Jurkat, Clone E6-1 (cell line): ENCODE data around the gene DRD4.

Experiments
- DNase-seq: peaks from one replicate; pipeline ENCODE4 v3.0.0-alpha.2; 2011; ENCODE audit warnings: low read depth, low spot score
- H3K4me3 ChIP-seq: 2 replicates; pipeline ENCODE4 v1.5.1; 2011; ENCODE audit warnings: mild to moderate bottlenecking, low read length, control low read depth, moderate library complexity

DRD4 gene

DNA sequence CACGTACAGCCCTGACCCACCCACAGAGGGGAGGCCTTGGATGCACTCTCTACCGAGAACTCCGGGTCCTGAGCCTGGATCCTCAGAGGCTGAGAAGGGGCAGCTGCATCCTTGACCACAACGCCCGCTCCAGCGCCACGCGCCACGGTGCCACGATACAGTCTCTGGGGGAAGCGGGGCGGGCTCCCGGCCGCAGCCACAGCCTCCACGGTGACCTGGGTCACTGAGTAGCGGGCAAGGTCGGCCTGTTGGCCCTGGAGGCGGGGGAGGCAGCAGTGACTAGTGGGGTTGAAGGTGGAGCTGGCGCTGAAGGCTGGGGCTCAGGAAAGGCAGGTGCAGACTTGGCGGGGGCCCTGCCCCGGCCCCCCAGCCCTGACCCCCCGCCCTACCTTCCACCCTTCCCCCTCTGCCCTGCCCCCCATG, 17.4 kb upstream of the DRD4 start:
- no peak for DNase-seq
- no peak overlapping the region for H3K4me3 ChIP-seq

DNA sequence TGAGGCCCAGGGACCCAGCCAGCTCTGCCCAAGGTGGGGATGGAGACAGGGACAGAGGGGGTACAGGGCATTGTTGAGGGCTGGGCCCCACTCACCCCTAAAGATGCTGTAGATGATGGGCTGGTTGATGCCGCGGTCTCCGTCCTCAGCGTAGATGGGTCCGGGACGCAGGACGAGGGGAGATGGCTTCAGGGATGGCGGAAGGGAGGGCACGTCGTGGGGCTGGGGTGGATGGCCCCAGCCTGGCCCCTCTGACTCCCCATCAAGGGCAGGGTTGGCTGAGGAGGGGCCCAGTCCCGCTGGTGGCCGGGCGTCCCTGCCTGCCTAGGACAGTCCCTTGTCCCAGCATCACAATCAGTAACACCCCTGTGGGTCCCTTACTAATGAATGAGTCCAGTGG, 16.9 kb upstream of the DRD4 start:
- H3K4me3 ChIP-seq = no peak overlapping the region
- DNase-seq = no peak

DNA sequence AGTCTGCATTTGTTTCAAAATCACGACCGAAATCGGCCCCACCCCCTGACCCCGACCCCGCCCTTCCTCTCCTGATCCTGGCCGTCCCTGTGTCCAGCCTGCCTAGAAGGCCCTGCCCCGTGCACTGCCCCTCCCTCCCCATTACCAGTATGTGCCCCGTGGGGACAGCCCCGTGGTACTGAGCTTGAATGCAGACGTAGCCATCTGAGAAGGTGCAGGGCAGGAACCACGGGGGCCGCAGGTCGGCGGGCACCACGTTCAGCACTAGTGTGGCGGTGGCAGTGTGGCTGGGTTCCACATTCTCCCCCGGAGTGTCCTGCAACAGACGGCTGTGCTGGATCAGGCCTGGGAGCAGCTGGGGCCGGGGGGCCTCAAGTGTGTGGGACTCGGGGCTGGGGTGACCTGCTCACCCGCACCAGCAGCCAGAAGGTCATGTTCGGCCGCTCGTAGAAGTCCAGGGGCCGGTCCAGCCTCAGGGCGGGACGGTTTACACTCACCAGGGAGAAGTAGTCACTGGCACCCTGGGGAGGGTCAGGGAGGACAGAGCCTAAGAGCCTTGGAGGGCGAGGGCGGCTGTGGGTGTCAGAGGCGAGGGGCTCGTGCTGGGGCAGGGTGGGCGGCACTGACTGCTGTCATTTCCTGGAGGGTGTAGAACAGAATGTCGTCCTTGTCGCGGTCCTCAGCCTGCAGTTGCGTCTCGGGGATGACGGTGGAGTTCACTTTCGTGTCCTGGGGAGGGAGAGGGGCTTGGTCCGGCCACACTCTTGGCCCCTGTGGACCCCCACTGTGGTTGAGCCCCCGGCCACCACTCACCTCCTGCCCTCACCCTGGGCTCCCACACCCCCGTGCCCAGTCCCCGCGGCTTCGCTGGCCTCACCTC, 15.9 kb upstream of the DRD4 start:
- DNase-seq = no peak

DNA sequence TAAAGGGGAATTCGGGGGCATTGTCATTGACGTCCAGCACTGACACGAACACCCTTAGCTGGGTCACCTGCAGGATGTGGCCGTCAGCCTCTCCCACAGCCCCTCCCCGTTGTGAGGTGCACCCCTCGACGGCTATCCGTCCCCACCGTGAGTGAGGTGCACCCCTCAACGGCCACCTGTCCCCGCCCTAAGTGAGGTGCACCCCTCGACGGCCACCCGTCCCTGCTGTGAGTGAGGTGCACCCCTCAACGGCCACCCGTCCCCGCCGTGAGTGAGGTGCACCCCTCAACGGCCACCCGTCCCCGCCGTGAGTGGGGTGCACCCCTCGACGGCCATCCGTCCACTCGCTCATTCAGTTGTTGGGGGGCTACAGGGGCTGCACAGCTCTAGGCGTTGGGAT, 15.2 kb upstream of the DRD4 start:
- no peak overlapping the region for H3K4me3 ChIP-seq
- no peak for DNase-seq

More for the DNA sequence above, 15.9 kb upstream of the DRD4 start:
- H3K4me3 ChIP-seq = no peak overlapping the region

DNA sequence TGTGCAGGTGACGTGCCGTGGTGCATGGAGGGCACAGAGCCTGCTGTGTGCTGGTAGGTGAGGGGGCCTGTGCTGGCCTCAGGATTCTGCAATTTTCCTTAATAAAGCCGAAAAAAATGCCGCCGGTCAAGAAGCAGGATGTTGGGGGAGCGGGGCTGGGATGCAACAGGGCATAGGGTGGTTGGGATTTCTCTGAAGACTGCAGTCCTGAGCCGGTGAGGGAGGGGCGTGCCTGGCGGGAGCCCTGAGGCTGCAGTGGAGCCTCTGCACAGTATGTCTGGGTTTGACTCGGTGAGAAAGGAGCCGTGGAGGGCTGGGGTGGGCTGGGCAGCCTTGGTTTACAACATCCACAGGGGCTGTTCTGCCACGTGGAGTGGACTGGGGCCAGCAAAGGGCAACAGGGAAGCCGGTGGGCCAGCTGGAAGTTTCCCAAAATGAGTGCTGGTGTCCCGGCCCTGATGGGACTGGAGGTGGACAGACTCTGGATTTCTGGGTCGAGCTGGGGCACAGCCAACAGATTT, 13.7 kb upstream of the DRD4 start:
- H3K4me3 ChIP-seq = no peak overlapping the region
- DNase-seq = no peak

DNA sequence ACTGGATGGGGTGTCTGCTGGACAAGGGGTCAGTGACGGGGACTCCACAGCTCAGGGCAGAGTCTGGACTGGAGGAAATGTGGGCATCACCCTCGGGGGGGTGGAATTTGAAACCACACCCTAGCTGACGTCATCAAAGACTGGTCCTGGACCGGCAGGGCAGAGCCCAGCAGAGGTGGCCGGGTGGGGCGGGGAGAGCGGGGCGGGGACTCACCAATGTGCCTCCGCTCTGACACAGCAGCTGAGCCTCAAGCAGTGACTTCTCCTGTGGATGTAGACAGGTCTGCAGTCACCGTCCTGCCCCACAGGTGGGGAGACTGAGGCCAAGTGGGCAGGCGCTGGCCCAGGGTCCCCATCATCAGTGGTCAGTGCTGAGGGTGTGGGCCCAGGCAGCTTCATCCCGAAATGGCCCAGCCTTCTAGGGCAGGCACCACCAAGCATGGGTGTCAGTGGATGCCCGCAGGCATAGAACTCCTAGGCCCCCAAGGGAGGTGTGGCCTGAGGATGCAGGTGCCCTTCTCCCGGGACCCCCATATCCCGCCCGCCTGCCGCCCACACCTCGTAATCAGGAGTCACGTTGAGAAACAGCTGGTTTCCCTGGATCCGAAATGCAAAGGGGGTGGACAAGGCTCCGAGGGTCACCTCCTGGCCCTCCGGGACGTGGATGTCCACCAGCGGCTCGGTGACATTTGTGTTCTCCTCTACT, 12.9 kb upstream of the DRD4 start:
- no peak overlapping the region for H3K4me3 ChIP-seq
- no peak for DNase-seq

DNA sequence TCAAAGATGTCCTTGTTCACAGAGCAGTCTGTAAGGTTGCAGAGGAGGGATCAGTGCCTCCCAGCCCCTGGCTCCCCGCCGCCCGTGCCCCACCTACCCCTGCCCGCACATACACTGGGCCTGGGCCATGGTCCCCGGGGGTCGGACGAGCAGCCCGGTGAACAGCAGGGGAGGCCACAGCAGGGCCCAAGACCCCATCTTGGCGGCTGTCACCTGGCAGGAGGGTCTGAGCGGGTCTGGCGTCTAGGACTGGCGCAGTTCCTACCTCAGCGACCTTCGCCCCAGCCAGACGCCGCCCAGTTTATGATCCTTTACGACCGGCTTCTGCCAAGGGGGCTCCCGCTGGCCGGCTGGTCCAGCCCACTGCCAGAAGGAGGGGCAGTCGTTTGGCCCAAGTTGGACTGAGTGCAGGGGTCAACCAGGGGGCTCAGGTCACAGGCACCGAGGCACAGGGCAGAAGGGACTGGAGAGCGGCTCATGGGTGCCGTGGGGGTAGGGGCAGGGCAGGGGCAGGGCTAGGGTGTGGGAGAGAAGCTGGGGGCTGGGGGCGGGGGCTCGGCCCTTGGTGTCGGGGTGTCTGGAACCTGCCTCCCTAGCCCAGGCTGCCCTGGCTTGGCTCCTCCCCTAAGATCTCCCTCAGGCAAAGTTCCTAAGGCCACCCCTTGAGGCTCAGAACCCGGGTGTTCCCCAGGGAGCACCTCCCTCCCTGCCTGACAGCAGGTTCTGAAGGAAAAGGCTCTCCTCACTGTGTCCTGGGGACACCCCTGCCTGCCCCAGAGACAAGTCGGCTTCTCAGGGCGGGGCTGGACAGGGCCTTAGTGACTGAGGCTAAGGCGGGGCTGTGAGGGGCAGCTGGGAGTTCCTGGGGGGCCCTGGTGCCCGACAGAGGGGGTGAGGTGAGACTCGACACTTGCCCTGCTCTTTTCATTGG, 12.1 kb upstream of the DRD4 start, which contains the start of gene CDHR5:
Gene CDHR5 (minus strand): TSS at position 251 of the 931 bp plus-strand sequence. CDS start 53 bp downstream, at position 198.
- no peak within 1 kb of the TSS for H3K4me3 ChIP-seq
- no peak for DNase-seq

DNA sequence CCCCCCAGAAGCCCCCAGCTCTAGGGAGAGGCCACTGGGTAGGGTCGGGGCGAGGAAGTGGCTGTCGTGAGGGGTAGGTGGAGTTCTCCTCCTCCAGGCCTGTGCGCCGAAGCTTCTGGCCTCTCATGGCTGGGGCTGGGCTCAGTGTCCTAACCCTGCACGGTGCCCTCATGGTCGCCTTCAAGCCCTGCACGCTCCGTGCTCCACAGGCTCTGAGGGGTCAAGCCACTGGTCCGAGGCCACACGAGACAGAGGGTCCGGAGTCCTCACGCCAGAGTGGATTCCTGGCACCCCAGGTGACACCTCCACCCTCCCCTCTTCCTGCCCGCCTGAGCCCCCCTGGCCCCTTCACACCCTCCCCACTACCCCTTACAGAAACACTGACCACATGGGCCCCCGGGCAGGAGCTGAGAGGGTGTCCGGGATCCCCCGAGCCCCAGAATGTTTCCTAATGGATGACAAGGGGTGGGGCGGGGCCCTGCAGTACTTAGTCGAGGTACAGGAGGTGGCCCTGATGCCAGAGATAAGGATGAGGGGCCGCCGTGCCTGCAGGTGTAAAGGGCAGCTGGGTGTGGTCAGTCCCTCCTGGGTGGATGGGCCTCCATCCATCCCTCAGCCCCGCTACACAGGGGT, 11.3 kb upstream of the DRD4 start:
- no peak overlapping the region for H3K4me3 ChIP-seq
- DNase-seq = no peak

DNA sequence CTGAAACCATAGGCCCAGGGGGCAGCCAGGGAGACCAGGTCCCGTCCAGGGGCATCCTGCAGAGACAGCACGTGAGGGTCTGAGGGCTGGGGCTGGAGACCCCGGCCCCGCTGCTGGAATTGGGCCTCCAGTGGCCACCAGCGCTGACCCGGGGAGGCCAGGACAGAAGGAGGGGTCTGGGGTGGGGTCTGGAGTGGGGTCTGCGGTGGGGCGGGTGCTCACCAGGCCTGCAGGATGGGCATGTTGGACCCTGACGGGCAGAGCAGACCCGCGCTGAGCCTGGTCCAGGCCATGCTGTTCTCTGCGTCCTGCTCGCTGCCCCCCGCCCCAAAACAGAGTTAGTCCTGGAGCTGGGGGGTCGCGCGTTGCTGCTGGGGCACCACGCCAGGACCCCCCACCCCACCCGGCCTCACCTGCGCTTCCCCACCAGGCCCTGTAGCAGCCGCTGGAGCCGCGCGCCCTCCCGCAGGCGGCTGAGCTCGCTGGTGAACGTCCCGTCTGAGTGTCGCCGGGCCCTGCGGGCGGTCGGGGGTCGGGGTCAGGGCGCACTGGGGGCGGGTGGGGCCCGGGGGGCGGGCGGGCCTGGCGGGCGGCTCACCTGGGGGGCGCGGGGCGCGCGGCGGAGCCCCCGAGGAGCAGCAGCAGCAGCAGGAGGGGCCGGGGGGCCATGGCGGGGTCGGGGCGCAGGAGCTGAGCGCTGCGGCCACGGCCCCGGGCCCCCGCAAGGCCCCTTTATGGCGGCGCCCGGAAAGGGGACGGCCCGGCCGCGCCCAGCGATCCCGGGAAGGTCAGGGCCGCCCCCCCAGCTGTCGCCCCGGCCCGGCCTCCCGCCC, 10.4 kb upstream of the DRD4 start, which contains the start of gene SCT:
Gene SCT (minus strand): TSS at position 707 of the 833 bp plus-strand sequence. CDS start 38 bp downstream, at position 669.
- H3K4me3 ChIP-seq = no peak within 1 kb of the TSS
- DNase-seq = no peak

DNA sequence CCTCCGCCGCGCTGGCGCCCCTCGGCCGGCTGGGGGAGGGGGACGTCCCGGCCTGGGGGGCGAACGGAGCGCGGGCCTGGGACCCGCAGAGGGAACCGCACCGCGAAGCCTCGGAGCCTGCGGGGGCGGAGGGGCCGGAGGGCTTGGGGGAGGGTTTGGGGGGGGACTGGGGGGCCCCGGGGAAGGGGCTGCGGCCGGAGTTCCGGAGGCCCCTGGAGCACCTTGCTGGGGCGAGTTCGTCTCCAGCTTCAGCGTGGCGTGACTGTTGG, 9.8 kb upstream of the DRD4 start:
- DNase-seq = no peak
- no peak overlapping the region for H3K4me3 ChIP-seq

DNA sequence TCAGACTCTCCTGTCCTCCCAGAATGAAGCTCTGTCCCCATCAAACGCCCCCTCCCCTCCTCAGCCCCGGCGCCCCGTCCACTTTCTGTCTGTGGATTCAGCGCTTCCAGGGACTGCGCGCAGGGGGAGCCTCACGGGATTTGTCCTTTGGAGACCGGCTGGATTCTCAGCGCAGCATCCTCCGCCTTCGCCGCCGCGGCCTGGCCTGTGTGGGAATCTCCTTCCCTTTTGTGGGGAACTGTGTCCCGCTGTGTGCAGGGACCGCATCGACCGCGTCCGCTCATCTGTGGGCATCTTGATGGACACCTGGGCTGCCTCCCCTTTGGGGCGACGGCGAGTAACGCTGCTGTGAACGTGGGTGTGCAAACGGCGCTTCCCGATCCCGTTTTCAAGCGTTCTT, 9.0 kb upstream of the DRD4 start:
- H3K4me3 ChIP-seq = peak overlapping the region; percentile 46
- DNase-seq = no peak

DNA sequence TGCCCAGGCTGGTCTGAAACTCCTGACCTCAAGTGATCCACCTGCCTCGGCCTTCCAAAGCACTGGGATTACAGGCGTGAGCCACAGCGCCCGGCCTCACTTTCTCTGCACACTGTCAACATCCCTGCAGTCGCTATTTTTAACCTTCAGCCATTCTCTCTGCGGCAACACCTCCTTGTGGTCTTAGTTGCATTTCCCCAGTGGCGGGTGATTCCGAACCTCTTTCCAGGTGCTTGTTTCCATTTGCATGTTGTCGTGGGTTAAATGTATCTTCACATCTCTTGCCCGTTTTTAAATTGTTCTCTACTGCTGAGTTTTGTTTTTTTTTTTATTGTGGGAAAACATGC, 7.9 kb upstream of the DRD4 start:
- H3K4me3 ChIP-seq = no peak overlapping the region
- DNase-seq = peak; percentile 36

DNA sequence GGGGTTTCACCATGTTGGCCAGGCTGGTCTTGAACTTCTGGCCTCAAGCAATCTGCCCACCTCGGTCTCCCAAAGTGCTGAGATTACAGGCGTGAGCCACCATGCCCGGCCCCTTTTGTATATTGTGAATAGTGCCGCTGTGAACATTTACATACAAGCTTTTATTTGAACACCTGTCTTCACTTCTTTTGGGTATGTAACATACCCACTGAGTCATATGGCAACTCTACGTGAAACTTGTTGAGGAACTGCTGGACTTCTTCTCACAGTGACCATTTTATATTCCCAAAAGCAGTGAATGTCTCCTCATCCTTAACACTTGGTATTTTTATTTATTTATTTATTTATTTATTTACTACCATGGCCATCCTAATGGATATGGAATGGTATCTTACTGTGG, 6.2 kb upstream of the DRD4 start:
- no peak overlapping the region for H3K4me3 ChIP-seq
- no peak for DNase-seq

DNA sequence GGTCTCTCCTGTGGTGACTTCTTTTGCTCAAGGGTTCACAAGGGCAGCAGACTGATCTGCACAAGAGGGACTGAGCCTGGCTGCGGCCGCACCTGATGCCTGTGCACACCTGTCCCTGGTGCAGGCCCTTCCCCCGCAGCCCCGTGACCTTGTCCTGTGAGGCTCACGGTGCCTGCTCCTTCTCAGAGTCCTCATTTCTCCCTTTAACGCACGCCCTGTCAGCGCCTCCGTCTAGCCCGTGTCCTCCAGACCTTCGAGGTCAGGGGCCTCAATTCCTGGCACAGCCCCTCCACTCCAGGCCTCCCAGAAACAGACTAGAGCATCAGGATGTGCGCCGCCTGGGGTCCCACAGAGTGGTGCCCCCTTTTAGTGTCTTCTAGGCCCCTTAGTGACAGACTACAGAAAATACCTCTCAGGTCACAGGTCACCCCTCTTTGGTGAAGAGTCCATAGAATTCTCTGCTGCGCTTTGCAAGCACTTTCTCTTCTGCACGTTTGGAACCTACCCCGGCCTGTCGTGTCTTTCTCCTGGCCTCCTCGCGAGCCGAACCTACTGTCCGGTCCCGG, 1.0 kb upstream of the DRD4 start:
- H3K4me3 ChIP-seq = no peak overlapping the region
- no peak for DNase-seq

DNA sequence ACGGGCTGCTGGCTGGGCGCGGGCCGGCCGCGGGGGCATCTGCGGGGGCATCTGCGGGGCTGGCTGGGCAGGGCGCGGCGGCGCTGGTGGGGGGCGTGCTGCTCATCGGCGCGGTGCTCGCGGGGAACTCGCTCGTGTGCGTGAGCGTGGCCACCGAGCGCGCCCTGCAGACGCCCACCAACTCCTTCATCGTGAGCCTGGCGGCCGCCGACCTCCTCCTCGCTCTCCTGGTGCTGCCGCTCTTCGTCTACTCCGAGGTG, 194 bp downstream of the DRD4 start:
- no peak overlapping the region for H3K4me3 ChIP-seq
- DNase-seq = no peak

DNA sequence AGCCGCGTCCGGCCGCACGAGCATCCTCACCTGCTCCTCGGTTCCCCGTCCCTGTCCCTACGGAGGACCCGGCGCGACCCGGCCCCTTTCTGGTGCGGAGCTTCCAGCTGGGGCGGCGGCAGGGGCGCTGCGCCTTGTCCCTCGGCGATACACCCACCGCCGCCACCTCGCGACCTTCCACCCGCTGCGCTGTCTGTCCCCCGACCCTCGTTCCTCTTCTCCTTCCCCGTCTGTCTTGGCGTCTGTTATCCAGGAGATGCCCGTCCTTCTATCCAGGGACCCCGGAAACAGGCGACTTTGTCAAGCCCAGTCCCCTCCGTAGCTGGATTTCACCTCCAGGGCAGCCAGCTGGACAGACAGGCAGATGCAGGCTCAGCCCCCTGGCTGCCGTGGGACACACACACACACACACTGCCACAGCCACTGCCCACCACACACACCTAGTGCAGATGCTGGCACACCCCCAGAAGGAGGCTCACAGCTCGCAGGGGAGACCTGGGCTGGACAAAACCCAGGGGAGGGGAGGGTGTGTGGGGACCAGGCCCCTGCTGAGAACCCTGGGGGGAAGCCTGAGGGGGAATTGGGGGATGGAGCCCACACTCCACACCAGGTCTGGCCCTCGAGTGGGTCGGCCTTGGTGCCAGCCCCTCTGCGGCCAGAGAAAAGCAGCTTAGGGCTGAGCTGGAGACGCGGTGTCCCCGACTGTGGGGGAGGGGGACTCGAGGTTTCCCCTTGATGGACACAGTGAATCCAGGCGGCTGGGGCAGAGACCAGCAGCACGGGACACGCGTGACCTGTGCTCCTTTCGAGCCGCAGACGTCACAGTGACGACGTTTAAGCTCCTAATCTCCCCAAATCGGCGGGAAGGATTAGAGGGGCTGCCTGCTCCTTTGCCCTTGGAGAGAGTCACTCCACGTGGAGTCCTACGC, 788 bp downstream of the DRD4 start:
- no peak overlapping the region for H3K4me3 ChIP-seq
- no peak for DNase-seq

DNA sequence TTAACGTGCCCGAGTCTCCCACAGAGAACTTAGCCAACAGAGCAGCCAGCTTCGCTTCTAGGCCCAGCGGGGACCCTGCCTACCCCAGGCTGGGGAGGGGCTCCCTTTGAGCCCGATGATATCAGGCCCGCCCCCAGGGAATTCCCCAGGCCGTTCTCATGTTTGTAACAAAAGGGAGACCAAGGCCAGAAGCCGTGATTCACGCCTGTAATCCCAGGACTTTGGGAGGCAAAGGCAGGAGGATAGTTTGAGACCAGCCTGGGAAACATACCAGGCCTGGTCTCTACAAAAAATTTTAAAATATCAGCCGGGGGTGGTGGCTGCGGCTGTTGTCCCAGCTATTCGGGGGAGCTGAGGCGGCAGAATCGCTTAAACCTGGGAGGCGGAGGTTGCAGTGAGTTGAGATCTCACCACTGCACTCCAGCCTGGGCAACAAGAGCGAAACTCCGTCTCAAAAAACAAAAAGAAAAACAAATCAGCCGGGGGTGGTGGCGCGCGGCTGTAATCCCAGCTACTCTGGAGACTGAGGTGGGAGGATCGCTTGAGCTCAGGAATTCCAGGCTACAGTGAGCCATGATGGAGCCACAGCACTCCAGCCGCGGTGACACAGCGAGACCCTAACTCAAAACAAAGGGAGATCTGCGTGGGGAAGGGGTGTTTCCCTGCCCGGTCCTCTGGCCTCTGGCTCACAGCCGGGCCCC, 1.7 kb downstream of the DRD4 start:
- no peak overlapping the region for H3K4me3 ChIP-seq
- DNase-seq = no peak
